IMR-90 (cell line): ENCODE results near the gene ZNF200. TPM values are rescaled to one million over a fixed set of nuclear protein-coding genes. Genes with fewer than 3 reads are reported as not detected.

Source experiments
- ATAC-seq: fragments of 200-7000 bp; cut with Tn5 transposase; 2 replicates; pipeline ENCODE4 v1.9.1; 2020; ENCODE audit warnings: low read depth, mild to moderate bottlenecking, moderate library complexity
- BruUV-seq: library from RNA; stranded (reverse); fragments of 400-500 nt; replicated peaks from 2 replicates; lab custom pipeline; 2021; lab: Mats Ljungman, UMichigan
- CTCF ChIA-PET: fragments of 300-600 bp; formaldehyde crosslinking; extraction: SDS; loops from one replicate; lab custom pipeline; 2021; ENCODE audit warnings: antibody characterized with exemption; lab: Yijun Ruan, JAX
- POLR2A ChIA-PET: fragments of 300-600 bp; sonication (Branson Sonifier 250); formaldehyde crosslinking; loops from one replicate; lab custom pipeline; 2022; ENCODE audit warnings: antibody characterized with exemption; ENCODE audit not compliant: unreplicated experiment; lab: Charles Lee
- DNase-seq: peaks from one replicate; pipeline ENCODE4 v3.0.0; 2013
- H2AFZ ChIP-seq: replicated peaks from 2 replicates; pipeline ENCODE3; 2013; ENCODE audit warnings: low read length, mild to moderate bottlenecking; ENCODE audit not compliant: poor library complexity
- H2AK5ac ChIP-seq: 2 replicates; pipeline ENCODE4 v1.6.1; 2013; ENCODE audit warnings: low read depth, low read length, inconsistent platforms
- H2AK9ac ChIP-seq: replicated peaks from 2 replicates; pipeline ENCODE3; 2013; ENCODE audit warnings: mild to moderate bottlenecking, low read depth, low read length, moderate library complexity; ENCODE audit not compliant: poor library complexity
- H2BK120ac ChIP-seq: 2 replicates; pipeline ENCODE4 v1.6.1; 2013; ENCODE audit warnings: low read depth, low read length, inconsistent platforms
- H2BK15ac ChIP-seq: 3 replicates; pipeline ENCODE4 v1.6.1; 2013; ENCODE audit warnings: low read depth, low read length, inconsistent platforms
- H2BK20ac ChIP-seq: 2 replicates; pipeline ENCODE4 v1.6.1; 2013; ENCODE audit warnings: low read depth, mild to moderate bottlenecking, inconsistent platforms, low read length, moderate library complexity
- H2BK5ac ChIP-seq: 2 replicates; pipeline ENCODE4 v1.6.1; 2013; ENCODE audit warnings: mild to moderate bottlenecking, low read depth, low read length, inconsistent platforms; ENCODE audit not compliant: poor library complexity, severe bottlenecking
- H3K14ac ChIP-seq: replicated peaks from 2 replicates; pipeline ENCODE4 v1.6.1; 2013; ENCODE audit warnings: low read depth, low read length, inconsistent platforms
- H3K18ac ChIP-seq: 2 replicates; pipeline ENCODE4 v1.6.1; 2013; ENCODE audit warnings: low read depth, low read length, control low read depth
- H3K23ac ChIP-seq: 2 replicates; pipeline ENCODE4 v1.6.1; 2013; ENCODE audit warnings: low read depth, low read length, inconsistent platforms
- H3K27ac ChIP-seq: 2 replicates; pipeline ENCODE4 v1.5.1; 2013; ENCODE audit warnings: mild to moderate bottlenecking, control low read depth, low read length; ENCODE audit not compliant: insufficient read depth
- H3K27me3 ChIP-seq: 2 replicates; pipeline ENCODE4 v1.6.1; 2013; ENCODE audit warnings: low read length; ENCODE audit not compliant: control insufficient read depth, insufficient read depth
- H3K36me3 ChIP-seq: 2 replicates; pipeline ENCODE4 v1.6.1; 2013; ENCODE audit warnings: low read length, mixed read lengths; ENCODE audit not compliant: control insufficient read depth, insufficient read depth
- H3K4ac ChIP-seq: 2 replicates; pipeline ENCODE4 v1.6.1; 2013; ENCODE audit warnings: low read depth, low read length, inconsistent platforms
- H3K4me1 ChIP-seq: 2 replicates; pipeline ENCODE4 v1.6.1; 2013; ENCODE audit warnings: low read length, mixed read lengths; ENCODE audit not compliant: control insufficient read depth, insufficient read depth
- H3K4me2 ChIP-seq: 2 replicates; pipeline ENCODE4 v1.6.1; 2013; ENCODE audit warnings: low read depth, mild to moderate bottlenecking, control low read depth, low read length, moderate library complexity
- H3K4me3 ChIP-seq: 2 replicates; pipeline ENCODE4 v1.5.1; 2013; ENCODE audit warnings: low read depth, mild to moderate bottlenecking, control low read depth, low read length, moderate library complexity; ENCODE audit not compliant: insufficient read depth
- H3K56ac ChIP-seq: 2 replicates; pipeline ENCODE4 v1.6.1; 2013; ENCODE audit warnings: low read length, inconsistent platforms; ENCODE audit not compliant: insufficient read depth; ENCODE audit errors: extremely low read depth
- H3K79me1 ChIP-seq, 2 experiments: 2 replicates each; pipeline ENCODE4 v1.6.1; 2013; ENCODE audit warnings: low read length in 2 of 2, inconsistent platforms in 1 of 2, low read depth in 1 of 2
- H3K9ac ChIP-seq: 2 replicates; pipeline ENCODE4 v1.6.1; 2013; ENCODE audit warnings: low read depth, low read length, control low read depth
- H3K9me1 ChIP-seq: 2 replicates; pipeline ENCODE4 v1.6.1; 2013; ENCODE audit warnings: low read length, inconsistent platforms; ENCODE audit not compliant: insufficient read depth
- H3K9me3 ChIP-seq: 2 replicates; pipeline ENCODE4 v1.6.1; 2013; ENCODE audit warnings: low read length; ENCODE audit not compliant: control insufficient read depth, insufficient read depth
- H4K20me1 ChIP-seq: 2 replicates; pipeline ENCODE4 v1.6.1; 2013; ENCODE audit warnings: low read length, inconsistent platforms; ENCODE audit not compliant: insufficient read depth
- H4K5ac ChIP-seq: 2 replicates; pipeline ENCODE4 v1.6.1; 2013; ENCODE audit warnings: mild to moderate bottlenecking, low read depth, low read length, control low read depth
- H4K8ac ChIP-seq, 2 experiments: 2 replicates each; pipeline ENCODE4 v1.6.1; 2013; ENCODE audit warnings: low read depth in 2 of 2, low read length in 2 of 2, control low read depth in 1 of 2, inconsistent platforms in 1 of 2
- H4K91ac ChIP-seq: 2 replicates; pipeline ENCODE4 v1.6.1; 2013; ENCODE audit warnings: low read depth, low read length, inconsistent platforms; ENCODE audit not compliant: insufficient read depth
- BHLHE40 ChIP-seq: fragments of 150-350 bp; IDR thresholded peaks from 2 replicates; pipeline ENCODE4 v1.6.1; 2016; ENCODE audit warnings: mild to moderate bottlenecking, low read depth, low read length
- CEBPB ChIP-seq: IDR thresholded peaks from 2 replicates; pipeline ENCODE4 v1.6.1; 2012; ENCODE audit warnings: low read depth, low read length, improper control_type of control experiment
- CHD1 ChIP-seq: IDR thresholded peaks from 2 replicates; pipeline ENCODE4 v1.6.1; 2012; ENCODE audit warnings: low read depth, low read length, improper control_type of control experiment
- CTCF ChIP-seq: conservative IDR thresholded peaks from 2 replicates; pipeline ENCODE4 v1.5.1; 2012; ENCODE audit warnings: mild to moderate bottlenecking, low read depth, low read length, improper control_type of control experiment
- FOS ChIP-seq: fragments of 150-350 bp; IDR thresholded peaks from 2 replicates; pipeline ENCODE4 v1.6.1; 2016; ENCODE audit warnings: low read depth, low read length
- MAFK ChIP-seq: IDR thresholded peaks from 2 replicates; pipeline ENCODE4 v1.6.1; 2012; ENCODE audit warnings: low read depth, low read length, improper control_type of control experiment
- MXI1 ChIP-seq: IDR thresholded peaks from 2 replicates; pipeline ENCODE4 v1.6.1; 2012; ENCODE audit warnings: low read depth, mild to moderate bottlenecking, low read length, moderate library complexity, borderline replicate concordance
- NFE2L2 ChIP-seq: fragments of 150-350 bp; IDR thresholded peaks from 2 replicates; pipeline ENCODE4 v1.6.1; 2016; ENCODE audit warnings: low read depth, mild to moderate bottlenecking, low read length
- POLR2A ChIP-seq: IDR thresholded peaks from 2 replicates; pipeline ENCODE4 v1.6.1; 2012; ENCODE audit warnings: mild to moderate bottlenecking, low read depth, low read length
- RAD21 ChIP-seq: IDR thresholded peaks from 2 replicates; pipeline ENCODE4 v1.6.1; 2012; ENCODE audit warnings: low read length, improper control_type of control experiment
- RCOR1 ChIP-seq: IDR thresholded peaks from 2 replicates; pipeline ENCODE4 v1.6.1; 2012; ENCODE audit warnings: mild to moderate bottlenecking, low read length, improper control_type of control experiment; ENCODE audit not compliant: insufficient replicate concordance
- RFX5 ChIP-seq: IDR thresholded peaks from 2 replicates; pipeline ENCODE4 v1.8.0; 2012; ENCODE audit warnings: low read depth, mild to moderate bottlenecking, low read length, moderate library complexity
- WGBS, 2 experiments: methylation state at CpG; one replicate each; pipeline versions ENCODE4 v1.1.5 to v1.1.7; 2013; ENCODE audit warnings: missing lambda C conversion rate in 2 of 2; ENCODE audit not compliant: insufficient read length in 1 of 2; ENCODE audit errors: extremely low coverage in 2 of 2; 5-methylcytosine and 5-hydroxymethylcytosine counted together
- dilution Hi-C: fragments of 300-500 bp; cut with HindIII; formaldehyde crosslinking; loops from one replicate; pipeline ENCODE4 v1.14.3; 2018; ENCODE audit warnings: low sequenced_read_pairs; ENCODE audit not compliant: unreplicated experiment
- in situ Hi-C: fragments of 300-500 bp; cut with MboI; formaldehyde crosslinking; loops from 3 replicates; pipeline ENCODE4 v1.14.3; 2019; ENCODE audit warnings: low sequenced_read_pairs, inconsistent platforms, mixed read lengths
- intact Hi-C: fragments of 100-400 bp; cut with micrococcal nuclease; formaldehyde crosslinking; loops from 2 replicates; pipeline ENCODE4 v1.10.0; 2022
- polyA plus RNA-seq, 3 experiments: library from polyadenylated mRNA; depleted of rRNA; stranded (reverse); fragments of >200 nt; gene quantifications; 2 replicates each; pipeline ENCODE4 v1.2.3, GENCODE V29; 2012; ENCODE audit warnings: low replicate concordance in 1 of 3
- total RNA-seq: library from RNA; depleted of rRNA; stranded (reverse); fragments of >200 nt; gene quantifications from 2 replicates; pipeline ENCODE4 v1.2.3, GENCODE V29; 2012
- TF ChIP-seq, protein P1 (sequence below): fragments of 150-350 bp; IDR thresholded peaks from 2 replicates; pipeline ENCODE4 v1.6.1; 2016; ENCODE audit warnings: low read depth, mild to moderate bottlenecking, low read length, moderate library complexity, borderline replicate concordance

ZNF200 gene
- total and polyA plus RNA-seq, 2 of the 4 experiments (the other 2 are of a cell fraction): 3.7 to 7.5 TPM

DNA sequence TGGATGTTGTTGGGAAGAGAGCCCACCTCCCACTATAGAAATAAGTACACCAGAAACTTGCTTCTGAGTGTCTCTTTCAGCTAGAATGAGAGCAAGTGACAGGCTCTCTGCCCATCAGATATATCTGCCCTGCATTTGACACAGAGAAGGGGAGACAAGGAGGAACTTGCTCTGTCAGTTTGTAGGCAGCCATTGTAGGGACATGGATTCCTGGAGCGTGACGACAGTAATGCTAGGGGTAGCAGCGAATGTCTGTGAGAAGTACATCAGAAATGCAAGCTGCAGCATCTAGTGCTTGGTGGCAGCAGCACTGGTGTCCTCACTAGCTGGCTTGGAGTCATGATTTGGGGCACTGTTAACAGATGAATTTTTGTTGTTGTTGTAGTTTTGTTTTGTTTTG, 23.0 kb downstream of the ZNF200 start:
- ATAC-seq (no peak), DNase-seq (no peak)
- in situ Hi-C loops (no loop called here), intact Hi-C loops (no loop called here), dilution Hi-C loops (no loop called here)
- Histone ChIP-seq H3K14ac (no peak overlapping the region), H3K9me1 (no peaks in the 10 kb centered on the region), H4K8ac (no peak overlapping the region), H3K27ac (no peak overlapping the region), H2BK120ac (no peak overlapping the region), H2BK20ac (no peak overlapping the region), H2BK15ac (no peak overlapping the region), H2BK5ac (no peak overlapping the region), H3K4me1 (no peaks in the 10 kb centered on the region), H3K36me3 (no peaks in the 10 kb centered on the region), H3K23ac (no peak overlapping the region), H3K27me3 (no peaks in the 10 kb centered on the region), H3K56ac (no peak overlapping the region), H4K20me1 (no peaks in the 10 kb centered on the region), H2AFZ (no peak overlapping the region), H3K9ac (no peak overlapping the region), H3K4ac (no peak overlapping the region), H3K9me3 (peaks cover 4% of the 10 kb centered on the region; the same call in 1 of the 2 replicates), H4K5ac (no peak overlapping the region), H3K79me1 (no peaks in the 10 kb centered on the region), H2AK5ac (no peak overlapping the region), H3K18ac (no peak overlapping the region), H2AK9ac (no peak overlapping the region), H4K91ac (no peak overlapping the region), H3K4me3 (no peak overlapping the region), H3K4me2 (no peak overlapping the region)
- ChIA-PET POLR2A (no interaction called here), CTCF (no interaction called here)
- TF ChIP-seq RFX5: no peak
- TF ChIP-seq, protein P1, sequence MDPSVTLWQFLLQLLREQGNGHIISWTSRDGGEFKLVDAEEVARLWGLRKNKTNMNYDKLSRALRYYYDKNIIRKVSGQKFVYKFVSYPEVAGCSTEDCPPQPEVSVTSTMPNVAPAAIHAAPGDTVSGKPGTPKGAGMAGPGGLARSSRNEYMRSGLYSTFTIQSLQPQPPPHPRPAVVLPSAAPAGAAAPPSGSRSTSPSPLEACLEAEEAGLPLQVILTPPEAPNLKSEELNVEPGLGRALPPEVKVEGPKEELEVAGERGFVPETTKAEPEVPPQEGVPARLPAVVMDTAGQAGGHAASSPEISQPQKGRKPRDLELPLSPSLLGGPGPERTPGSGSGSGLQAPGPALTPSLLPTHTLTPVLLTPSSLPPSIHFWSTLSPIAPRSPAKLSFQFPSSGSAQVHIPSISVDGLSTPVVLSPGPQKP: no peak
- TF ChIP-seq RCOR1: no peak
- TF ChIP-seq POLR2A: no peak
- TF ChIP-seq MXI1: no peak
- no peak for TF ChIP-seq CEBPB
- TF ChIP-seq RAD21: no peak
- TF ChIP-seq CTCF: no peak
- no peak for TF ChIP-seq CHD1
- TF ChIP-seq FOS: no peak
- TF ChIP-seq BHLHE40: no peak
- TF ChIP-seq NFE2L2: no peak
- TF ChIP-seq MAFK: no peak
- WGBS, 2 experiments: 80% methylated on average over 3 of the region's 3 CpGs; no CpG with 5 or more reads in 1 of the 2 experiments
- no TSS peak for BruUV-seq
